ENCODE measurements around the gene LRRC8B. TPM values are rescaled to one million over a fixed set of nuclear protein-coding genes. Genes with fewer than 3 reads are reported as not detected.
A peak's percentile ranks its signal among the peaks of the same experiment; 100 is the strongest.

LRRC8B gene
- total and polyA plus RNA-seq, 2 of the 8 experiments (the other 6 are each of a cell fraction or from before 2014, with no cell fraction given) = 18.4 to 29.2 TPM

GRCh38 chr1:89565521-89565920 lies 40.9 kb downstream of the LRRC8B start:
- no peak overlapping the region for H3K23ac ChIP-seq (ENCODE audit: insufficient read length)
- FAIRE-seq (no peak), DNase-seq (ENCODE audit: low read depth in 1 of 2, low spot score in 2 of 2) (no peak)
- no peak overlapping the region for H3K14ac ChIP-seq (ENCODE audit: insufficient read length)
- no peak overlapping the region for H2BK5ac ChIP-seq (ENCODE audit: low read depth, low read length)
- 93% methylated on average over 6 of the region's 6 CpGs; no CpG with 5 or more reads in 1 of the 2 experiments for WGBS, 2 experiments (ENCODE audit: extremely low coverage in 1 of 2, insufficient coverage in 1 of 2, insufficient read length in 1 of 2, insufficient replicate concordance in 2 of 2, low coverage in 1 of 2, low lambda C conversion rate in 2 of 2, missing lambda C conversion rate in 1 of 2)
- no peaks in the 10 kb centered on the region; the same call in 1 of the 2 replicates for H3K79me1 ChIP-seq (ENCODE audit: low read depth, low read length)
- peak overlapping the region in 1 of 2 experiments; percentile 46; a peak in 1 of 4 replicates for H3K4me2 ChIP-seq (ENCODE audit: insufficient read depth in 1 of 2, low read depth in 2 of 2, low read length in 2 of 2)
- no peak overlapping the region for H3K9ac ChIP-seq (replicated peaks in 1 of 4; ENCODE audit: extremely low read depth in 1 of 4, low read depth in 3 of 4, low read length in 3 of 4)
- no peak overlapping the region for H2BK20ac ChIP-seq (ENCODE audit: low read length)
- no peak overlapping the region for H3K27ac ChIP-seq (ENCODE audit: low read depth, low read length)
- H2AK5ac ChIP-seq (ENCODE audit: low read depth, low read length) = no peak overlapping the region
- H4K5ac ChIP-seq (ENCODE audit: insufficient read length, low read depth, low read length) = no peak overlapping the region
- no peak overlapping the region for H2BK15ac ChIP-seq (ENCODE audit: low read length)
- no peak overlapping the region for H2AFZ ChIP-seq (ENCODE audit: low read length)
- H3K4ac ChIP-seq (replicated peaks; ENCODE audit: insufficient read length, low read depth, low read length) = no peak overlapping the region
- H3K18ac ChIP-seq (ENCODE audit: extremely low read depth, low read length) = no peak overlapping the region
- ChIA-PET CTCF (ENCODE audit: partially characterized antibody) (interaction anchor here (0.6 to 3.3 kb wide), 2 partner anchors 15 to 119 kb away, joined by 4 to 16 read pairs; no protein-coding TSS in a partner anchor), POLR2A (ENCODE audit: partially characterized antibody) (no interaction called here)
- H3K4me1 ChIP-seq (replicated peaks in 1 of 4; ENCODE audit: control insufficient read depth in 3 of 4, insufficient read depth in 4 of 4, low read length in 3 of 4) = peaks cover 4 to 11% (median 9%) of the 10 kb centered on the region in 4 experiments; a peak in 6 of 7 replicates
- H3K79me2 ChIP-seq (ENCODE audit: control insufficient read depth in 1 of 2, insufficient read depth in 2 of 2, low read length in 2 of 2) = peaks cover 0 to 43% of the 10 kb centered on the region in 2 experiments; a peak in 3 of 4 replicates
- H2BK12ac ChIP-seq (ENCODE audit: low read depth, low read length) = no peak overlapping the region
- H3K27me3 ChIP-seq (replicated peaks in 1 of 4; ENCODE audit: control insufficient read depth in 3 of 4, extremely low read depth in 1 of 4, insufficient read depth in 3 of 4, low read length in 3 of 4) = no peaks in the 10 kb centered on the region
- H4K91ac ChIP-seq (replicated peaks; ENCODE audit: insufficient read length, low read length) = no peak overlapping the region
- H3K9me3 ChIP-seq (ENCODE audit: insufficient read depth in 2 of 2, low read depth in 1 of 2, low read length in 1 of 2) = no peaks in the 10 kb centered on the region
- H3K36me3 ChIP-seq (ENCODE audit: control insufficient read depth in 2 of 4, insufficient read depth in 4 of 4, low read length in 3 of 4) = peaks cover 0 to 4% (median 2%) of the 10 kb centered on the region in 4 experiments; a peak in 1 of 8 replicates
- peaks cover 0 to 9% of the 10 kb centered on the region in 2 experiments for H4K20me1 ChIP-seq (replicated peaks in 1 of 2; ENCODE audit: control insufficient read depth in 1 of 2, insufficient read depth in 2 of 2, low read length in 2 of 2)
- H4K8ac ChIP-seq (ENCODE audit: extremely low read depth, insufficient read depth, low read length) = no peak overlapping the region; the same call in 1 of the 2 replicates
- H2BK120ac ChIP-seq (replicated peaks; ENCODE audit: low read depth, low read length) = no peak overlapping the region
- H3K56ac ChIP-seq (replicated peaks; ENCODE audit: insufficient read length, low read depth, low read length) = no peak overlapping the region
- no peak overlapping the region for H3K4me3 ChIP-seq (ENCODE audit: extremely low read depth in 1 of 4, insufficient read depth in 2 of 4, low read depth in 3 of 4, low read length in 4 of 4)
- no peaks in the 10 kb centered on the region; the same call in 1 of the 2 replicates for H3K23me2 ChIP-seq (ENCODE audit: low read depth, low read length)
- no peak for TF ChIP-seq GABPA (IDR thresholded peaks at IDR 0.05; ENCODE audit: borderline replicate concordance, insufficient read depth, low read length)
- TF ChIP-seq JUND (IDR thresholded peaks at IDR 0.05; ENCODE audit: low read length) = no peak
- TF ChIP-seq EZH2 (IDR thresholded peaks at IDR 0.05; ENCODE audit: low read depth, low read length, severe bottlenecking) = no peak
- TF ChIP-seq ASH2L (IDR thresholded peaks at IDR 0.05; ENCODE audit: low read length) = no peak

All from H1 (cell line).